Measurements from ENCODE around the gene ZFP1.
"Not testable (repeated sequence)": the region's sequence is repeated elsewhere in the genome, so short reads cannot be mapped to it uniquely, and the experiment has no call there.

ZFP1 gene

DNA sequence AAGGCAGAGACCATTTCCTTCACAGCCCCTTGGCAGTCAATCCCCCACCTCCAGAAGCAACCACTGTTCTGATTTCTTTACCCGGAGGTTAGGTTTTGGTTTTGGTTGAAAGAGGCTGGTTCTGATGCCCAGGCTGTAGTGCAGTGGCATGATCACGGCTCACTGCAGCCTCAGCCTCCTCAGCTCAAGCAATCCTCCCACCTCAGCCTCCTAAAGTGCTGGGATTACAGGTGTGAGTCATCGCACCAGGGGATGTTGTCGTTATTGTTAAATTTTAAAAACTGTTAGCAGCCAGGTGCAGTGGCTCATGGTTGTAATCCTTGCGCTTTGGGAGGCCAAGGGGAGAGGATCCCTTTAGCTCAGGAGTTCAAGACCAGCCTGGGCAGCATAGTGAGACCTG lies 61.6 kb downstream of the ZFP1 start:
- intact Hi-C loops (cut with DNase I): loop anchor here (2.0 to 10.0 kb wide), 2 partner anchors 15 to 175 kb away; no protein-coding TSS in a partner anchor
- DNase-seq: no peak

DNA sequence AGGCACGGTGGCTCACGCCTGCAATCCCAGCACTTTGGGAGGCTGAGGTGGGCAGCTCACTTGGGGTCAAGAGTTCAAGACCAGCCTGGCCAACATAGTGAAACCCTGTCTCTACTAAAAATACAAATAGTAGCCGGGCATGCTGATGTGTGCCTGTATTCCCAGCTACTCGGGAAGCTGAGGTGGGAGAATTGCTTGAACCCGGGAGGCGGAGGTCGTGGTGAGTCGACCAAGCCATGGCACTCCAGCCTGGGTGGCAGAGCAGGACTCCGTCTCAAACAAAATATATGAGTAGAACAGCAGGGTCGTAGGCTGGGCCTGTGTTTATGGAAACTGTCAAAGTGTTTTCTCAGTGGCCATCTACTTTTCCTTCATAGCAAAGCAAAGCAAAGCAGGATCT lies 63.0 kb downstream of the ZFP1 start:
- DNase-seq; intact Hi-C loops (cut with DNase I): not testable (repeated sequence)

DNA sequence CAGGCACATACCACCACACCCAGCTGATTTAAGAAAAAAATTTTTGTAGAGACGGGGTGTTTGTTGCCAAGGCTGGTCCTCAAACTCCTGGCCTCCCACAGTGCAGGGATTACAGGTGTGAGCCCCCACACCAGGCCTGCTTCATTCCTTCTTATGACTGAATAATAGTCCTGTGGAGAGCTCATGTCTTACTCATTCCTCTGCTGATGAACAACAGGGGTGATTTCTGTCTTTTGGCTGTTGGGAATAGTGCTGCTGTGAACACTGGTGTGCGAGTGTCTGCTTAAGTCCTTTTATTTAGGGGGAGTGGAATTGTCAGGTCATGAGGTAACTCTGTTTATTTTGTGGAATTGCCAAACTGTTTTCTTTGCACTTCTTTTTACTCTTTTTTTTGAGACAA lies 67.8 kb downstream of the ZFP1 start:
- intact Hi-C loops (cut with DNase I): no loop called here

DNA sequence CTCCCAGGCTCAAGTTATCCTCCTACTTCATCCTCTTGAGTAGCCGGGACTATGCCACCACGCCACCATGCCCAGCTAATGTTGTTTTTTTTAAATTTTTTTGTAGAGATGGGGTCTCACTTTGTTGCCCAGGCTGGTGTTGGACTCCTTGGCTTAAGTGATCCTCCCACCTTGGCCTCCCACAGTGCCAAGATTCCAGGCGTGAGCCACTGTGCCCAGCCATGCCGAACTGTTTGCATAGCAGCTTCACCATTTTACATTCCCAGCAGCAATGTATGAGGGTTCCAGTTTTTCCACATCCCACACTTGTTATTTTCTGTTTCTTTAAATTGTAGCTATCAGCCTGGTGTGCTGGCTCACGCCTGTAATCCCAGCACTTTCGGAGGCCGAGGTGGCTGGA lies 68.3 kb downstream of the ZFP1 start:
- intact Hi-C loops (cut with DNase I): no loop called here
- no peak for DNase-seq

More for the DNA sequence above, 67.8 kb downstream of the ZFP1 start:
- DNase-seq: no peak

DNA sequence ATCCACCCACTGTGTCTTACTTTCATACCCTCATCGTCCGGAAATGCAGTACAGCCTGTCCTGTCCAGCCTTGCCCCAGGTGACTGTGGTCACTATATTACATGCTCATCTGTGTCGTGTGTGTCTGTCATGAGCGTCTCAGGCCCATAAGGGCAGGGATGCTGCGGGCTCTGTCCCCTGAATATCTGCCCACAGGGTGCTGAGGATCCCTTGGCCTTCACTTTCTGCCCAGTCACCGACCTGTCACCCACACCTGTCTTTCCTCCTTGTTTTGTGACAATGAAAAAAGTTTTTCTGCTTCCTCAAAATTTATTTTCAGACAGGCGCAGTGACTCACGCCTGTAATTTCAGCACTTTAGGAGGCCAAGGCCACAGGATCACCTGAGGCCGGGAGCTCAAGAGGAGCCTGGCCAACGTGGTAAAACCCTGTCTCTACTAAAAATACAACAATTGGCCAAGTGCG lies 69.1 kb downstream of the ZFP1 start:
- no peak for DNase-seq
- intact Hi-C loops (cut with DNase I): no loop called here

DNA sequence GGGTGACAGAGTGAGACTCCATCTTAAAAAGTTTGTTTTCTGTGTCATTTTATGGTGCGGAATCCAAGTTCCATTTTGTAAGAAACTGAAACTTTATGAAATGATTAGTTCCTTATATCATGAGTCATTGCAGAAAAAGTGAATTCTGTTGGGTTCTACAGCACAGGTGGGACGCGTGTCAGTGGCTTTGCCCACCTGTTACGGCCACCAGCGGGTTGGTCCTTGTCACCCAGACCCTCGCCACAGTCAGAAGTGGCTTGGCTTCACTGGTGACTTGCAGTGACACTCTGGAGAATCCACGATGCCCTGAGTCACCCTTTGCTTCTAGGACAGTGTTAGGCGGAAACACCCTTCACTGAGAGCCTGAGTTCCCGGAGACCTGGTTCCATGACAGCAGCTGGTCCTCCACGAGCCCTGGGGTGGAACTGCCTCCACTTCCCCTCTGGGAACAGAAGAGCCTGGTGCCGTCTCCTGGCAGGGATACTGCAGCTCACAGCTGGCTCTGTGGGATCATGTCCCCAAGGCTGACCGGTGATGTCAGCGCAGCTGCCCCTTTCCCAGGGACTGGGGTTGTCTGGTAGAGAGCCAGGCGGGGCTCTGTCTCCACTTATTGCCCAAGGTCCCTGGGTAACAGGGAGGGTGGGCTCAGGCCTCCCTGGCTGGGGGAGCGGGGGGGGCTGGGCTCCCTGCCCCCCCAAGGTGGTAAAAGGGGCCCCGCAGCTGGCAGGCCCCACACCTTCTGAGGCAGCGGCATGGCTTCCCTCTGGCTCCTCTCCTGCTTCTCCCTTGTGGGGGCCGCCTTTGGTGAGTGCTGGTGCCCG lies 70.1 kb downstream of the ZFP1 start, which contains the start of gene CTRB1:
CTRB1 (plus strand) TSS at position 733 of the 821 bp plus-strand sequence; CDS start at position 753, 20 bp downstream.
- intact Hi-C loops (cut with DNase I): no loop called here
- peak in 37 of 42 donors; percentile 28 to 85 (median 67) for DNase-seq

DNA sequence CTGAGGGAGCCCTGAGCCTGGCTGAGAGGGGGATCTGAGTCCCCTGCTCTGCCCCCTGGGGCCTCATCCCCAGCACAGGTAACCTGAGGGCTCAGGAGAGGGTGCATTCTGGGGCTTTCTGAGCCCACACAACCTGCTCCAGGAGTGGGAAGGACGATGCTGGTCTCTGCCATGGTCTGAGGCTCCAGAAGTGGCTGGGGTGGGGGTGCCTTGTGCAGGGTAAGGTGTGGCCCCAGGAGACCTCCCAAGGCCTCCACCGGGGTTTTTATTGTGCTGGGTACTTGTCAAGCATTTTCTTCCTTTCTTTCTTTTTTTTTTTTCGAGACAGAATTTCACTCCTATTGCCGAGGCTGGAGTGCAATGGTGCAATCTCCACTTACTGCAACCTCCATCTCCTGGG lies 70.8 kb downstream of the ZFP1 start:
- no peak for DNase-seq
- intact Hi-C loops (cut with DNase I): no loop called here

DNA sequence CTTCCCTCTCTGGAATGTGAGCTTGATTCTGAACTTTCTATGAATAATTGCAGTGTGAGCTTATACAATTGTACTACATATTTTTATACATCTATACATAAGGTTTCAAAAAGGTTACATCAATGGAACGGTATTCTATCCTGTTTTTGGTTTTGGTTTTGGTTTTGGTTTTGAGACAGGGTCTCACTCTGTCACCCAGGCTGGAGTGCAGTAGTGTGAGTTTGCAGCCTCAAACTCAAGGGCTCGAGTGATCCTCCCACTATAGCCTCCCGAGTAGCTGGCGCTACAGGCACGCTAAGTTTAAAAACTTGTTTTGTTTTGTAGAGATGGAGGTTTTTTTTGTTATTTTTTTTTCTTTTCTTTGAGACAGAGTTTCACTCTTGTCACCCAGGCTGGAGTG lies 71.5 kb downstream of the ZFP1 start:
- intact Hi-C loops (cut with DNase I): no loop called here
- no peak for DNase-seq
